GM15510 (cell line): ENCODE results near the gene STK10.

Experiments
- POLR2A ChIP-seq: IDR thresholded peaks from 3 replicates; pipeline ENCODE4 v1.6.1; 2011; ENCODE audit warnings: borderline replicate concordance; ENCODE audit not compliant: insufficient read length; ENCODE audit errors: extremely low read depth

STK10 gene

DNA sequence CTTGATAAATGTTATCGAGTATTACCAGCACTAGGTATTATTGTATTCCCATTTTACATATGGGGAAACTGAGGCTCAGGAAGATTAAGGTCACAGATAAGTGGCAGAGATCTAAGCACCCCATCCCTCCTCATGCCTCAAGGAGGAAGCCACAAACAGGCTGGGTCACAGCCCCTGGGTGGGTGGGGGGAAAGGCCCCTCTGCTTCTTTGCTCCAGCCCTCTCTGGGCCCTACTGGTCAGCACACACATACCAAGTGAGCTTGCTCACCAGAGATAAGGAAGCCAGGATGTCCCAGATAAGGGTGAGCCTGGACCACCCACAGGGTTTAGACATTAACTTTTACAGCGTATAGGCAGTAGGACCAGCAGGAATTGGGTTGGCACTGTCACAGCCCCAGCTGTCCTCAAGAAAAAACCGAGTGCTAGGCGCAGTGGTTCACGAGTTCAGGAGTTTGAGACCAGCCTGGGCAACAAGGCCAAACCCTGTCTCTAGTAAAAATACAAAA, 45.3 kb downstream of the STK10 start:
- TF ChIP-seq POLR2A, result no peak

DNA sequence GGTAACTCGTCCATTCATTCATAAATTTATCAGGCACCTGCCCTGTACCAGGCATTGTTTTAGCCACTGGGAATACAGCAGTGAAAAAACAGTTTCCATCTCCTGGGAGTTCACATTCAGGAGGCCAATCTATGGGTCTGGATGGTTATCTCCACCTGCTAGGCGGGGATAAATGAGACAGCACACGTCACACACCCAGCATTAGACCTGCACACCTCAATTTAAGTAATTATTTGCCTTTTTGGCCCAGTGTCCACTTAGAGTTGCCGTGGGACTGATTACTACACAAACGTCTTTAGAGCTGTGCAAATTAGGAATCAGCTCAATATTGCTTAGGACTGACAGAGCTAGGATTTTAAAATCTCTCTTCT, 46.1 kb downstream of the STK10 start:
- TF ChIP-seq POLR2A, result no peak

DNA sequence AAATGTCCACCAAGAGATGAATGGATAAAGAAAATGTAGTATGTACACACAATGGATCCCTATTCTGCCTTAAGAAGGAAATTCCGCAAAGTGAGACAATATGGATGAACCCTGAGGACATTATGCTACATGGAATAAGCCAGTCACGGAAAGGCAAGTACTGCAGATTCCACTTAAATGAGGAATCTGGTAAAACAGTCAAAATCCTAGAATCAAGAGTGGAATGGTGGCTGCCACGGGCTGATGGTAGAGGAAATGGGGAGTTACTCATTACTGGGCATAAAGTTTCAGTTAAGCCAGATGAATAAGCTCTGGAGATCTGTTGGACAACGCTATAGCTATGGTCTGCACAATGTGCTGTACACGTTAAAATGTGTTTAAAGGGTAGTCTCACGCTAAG, 47.2 kb downstream of the STK10 start:
- no peak for TF ChIP-seq POLR2A

DNA sequence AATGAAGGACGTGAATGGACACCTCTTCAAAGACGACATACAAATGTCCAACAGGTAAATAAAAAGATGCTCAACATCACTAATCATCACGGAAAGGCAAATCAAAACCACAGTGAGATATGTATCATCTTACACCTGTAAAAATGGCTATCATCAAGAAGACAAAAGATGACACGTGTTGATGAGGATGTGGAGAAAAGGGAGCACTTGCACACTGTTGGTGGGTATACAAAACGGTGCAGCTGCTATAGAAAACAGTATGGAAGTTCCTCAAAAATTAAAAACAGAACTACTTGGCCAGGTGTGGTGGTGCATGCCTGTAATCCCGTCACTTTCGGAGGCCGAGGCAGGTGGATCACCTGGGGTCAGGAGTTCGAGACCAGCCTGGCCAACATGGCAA, 47.9 kb downstream of the STK10 start:
- no peak for TF ChIP-seq POLR2A

DNA sequence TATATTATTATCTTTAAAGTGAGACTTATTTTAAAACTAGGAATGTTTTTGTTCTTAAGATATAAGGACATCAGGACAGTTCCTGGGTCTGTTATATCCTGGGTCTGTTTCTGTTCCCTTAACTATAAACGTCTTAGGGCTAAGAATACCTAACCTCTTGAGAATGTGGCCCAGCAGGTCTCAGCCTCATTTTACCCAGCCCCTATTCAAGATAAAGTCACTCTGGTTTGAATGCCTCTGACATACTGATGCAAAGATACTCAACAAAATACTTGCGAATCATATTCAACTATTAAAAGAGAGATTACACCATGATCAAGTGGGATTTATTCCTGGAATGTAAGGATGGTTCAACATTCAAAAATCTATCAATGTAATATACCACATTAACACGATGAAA, 51.0 kb downstream of the STK10 start:
- TF ChIP-seq POLR2A, result no peak

DNA sequence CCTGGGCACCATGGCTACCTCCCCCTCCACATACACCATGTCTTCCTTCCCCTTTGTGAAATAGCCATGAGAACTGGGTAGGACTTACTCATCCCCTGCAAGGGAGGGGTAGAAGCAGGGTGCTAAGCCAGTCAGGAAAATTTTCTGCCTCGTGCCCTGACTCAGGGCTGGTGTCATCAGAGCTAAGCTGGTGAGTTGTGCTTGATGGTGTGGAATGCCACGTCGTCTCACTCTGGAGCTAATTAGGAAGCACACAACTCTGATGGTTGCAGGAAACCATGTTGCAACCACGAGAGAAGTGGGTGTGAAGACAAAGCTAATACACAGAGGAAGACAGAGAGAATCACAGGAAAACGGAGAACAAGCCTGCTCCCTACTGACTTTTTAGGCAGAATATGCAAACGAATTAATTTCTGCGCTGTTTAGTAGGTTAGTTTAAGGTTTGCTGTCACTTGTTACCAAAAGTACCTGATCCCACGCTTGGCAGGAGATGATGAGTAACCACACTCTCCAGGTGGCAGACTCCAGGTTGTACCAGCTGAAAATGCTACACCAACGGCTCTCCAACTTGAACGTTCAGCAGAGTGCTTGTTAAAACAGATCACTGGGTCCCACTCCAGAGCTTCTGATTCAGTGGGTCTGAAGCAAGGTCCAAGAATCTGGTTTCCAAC, 54.5 kb downstream of the STK10 start:
- TF ChIP-seq POLR2A, result no peak

DNA sequence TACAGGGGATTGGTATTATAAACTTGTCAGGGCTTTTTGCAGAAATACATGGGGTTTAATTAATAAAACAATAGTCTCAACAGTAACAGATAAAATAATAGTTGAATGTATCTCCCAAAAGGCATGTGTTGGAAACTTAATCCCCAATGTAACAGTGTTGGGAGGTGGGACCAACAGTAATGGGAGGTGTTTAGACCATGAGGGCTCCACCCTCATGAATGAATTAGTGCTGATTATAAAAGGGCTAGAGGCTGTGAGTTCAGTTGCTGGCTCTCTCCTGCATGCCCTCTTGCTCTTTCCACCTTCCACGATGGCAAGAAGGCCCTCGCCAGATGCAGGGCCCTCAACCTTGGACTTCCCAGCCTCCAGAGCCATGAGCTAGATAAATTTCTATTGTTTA, 56.3 kb downstream of the STK10 start:
- no peak for TF ChIP-seq POLR2A

DNA sequence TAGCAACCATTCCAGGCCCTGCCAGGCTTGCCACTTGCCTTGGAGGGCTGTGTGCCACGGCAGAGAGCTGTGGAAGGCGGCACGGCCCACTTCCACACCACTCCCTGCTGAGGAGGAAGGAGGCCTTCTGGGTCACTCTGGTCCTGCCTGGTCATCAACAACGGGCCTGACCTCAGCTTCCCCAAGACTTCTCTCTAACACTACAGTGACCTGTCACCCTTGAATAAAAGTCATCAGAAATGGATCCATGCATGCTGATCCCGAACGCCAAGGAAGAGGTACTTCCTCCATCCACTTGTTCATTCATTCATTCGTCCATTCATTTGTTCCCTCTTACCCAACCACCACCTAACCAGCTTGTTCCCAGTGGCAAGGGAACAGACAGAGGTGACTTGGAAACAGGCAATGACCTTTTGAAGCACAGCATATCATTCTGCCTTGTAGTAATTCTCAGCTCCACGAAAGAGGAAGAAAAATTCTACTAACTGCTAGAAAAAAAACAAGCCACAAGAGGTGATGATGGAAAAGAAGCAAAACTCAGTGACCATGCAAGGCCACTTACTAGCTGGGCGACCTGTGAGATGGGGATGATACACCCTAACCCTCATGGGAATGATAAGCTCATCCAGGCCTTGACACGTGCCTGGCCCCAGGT, 58.6 kb downstream of the STK10 start:
- no peak for TF ChIP-seq POLR2A

DNA sequence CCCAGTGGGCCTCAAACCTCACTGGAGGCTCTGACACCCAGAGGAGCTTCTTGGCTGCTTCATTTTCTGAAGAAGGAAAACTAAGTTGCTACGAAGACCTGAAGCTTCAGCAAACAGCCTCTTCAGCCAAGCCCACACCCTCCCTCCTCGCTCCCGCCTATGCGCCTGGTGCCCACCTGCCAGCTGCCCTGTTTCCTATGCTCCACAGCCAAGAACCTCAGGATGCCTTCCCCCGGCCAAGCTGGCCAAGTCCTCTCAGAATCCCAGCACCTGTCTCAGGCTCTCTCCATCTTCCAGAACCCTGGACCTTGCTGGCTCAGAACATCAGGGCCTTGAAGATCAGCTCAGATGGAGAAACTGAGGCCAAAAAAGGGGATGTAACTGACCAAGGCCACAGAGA, 60.4 kb downstream of the STK10 start:
- TF ChIP-seq POLR2A, result no peak

DNA sequence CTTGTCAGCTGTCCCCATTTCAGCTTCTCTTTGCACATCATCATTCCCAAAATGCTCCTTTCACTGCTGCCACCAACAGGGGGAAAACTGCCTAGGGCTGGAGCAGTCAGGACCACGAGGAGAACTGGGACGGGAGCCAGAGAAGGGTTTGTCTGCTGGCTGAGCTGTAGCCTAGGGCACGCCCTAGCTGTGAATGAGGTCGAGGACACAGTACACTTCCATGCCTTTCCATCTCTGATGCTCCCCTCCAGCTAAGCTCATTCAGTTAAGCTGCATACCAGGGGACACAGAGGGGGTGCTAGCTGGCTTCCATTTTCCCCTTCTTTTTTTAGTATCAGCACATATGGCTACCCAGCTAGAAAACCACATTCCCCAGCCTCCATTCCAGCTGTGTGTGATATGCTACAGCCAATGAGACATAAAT, 64.7 kb downstream of the STK10 start:
- no peak for TF ChIP-seq POLR2A

DNA sequence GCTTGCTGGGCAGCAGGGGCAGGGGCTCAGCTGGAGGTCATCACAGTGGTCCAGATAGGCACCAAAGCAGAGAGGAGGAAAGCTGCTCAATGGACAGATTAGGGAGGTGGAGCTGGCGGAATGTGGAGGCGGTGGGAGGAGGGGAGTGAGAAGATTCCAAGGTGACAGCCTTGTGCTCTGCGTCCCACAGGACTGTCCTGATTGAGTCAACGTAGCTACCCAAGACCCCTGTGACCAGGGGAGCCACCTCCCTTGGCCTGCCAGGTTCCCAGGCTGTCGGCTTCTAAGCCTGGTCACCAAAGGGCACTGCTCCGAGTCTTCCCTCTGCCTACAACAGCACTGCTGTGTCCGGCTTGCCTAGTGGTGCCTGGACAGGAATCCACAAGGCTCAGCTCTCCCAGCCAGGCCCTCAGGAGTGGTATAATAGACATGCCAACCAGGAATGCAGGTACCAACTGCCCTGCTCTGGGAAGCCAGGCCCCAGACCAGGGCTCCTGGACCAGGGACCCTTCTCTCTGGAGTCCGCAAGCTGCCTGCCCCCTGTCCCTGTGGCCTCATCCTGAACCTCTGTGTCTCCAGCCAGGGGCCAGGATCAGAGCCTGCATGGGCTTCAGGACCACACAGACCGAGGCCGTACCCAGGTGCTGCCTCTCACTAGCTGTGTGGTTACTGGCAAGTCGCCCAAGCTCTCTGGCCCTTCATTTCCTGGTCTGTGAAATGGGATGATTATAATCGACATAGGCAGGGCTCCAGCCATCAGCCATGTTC, 67.9 kb downstream of the STK10 start:
- TF ChIP-seq POLR2A, result no peak

DNA sequence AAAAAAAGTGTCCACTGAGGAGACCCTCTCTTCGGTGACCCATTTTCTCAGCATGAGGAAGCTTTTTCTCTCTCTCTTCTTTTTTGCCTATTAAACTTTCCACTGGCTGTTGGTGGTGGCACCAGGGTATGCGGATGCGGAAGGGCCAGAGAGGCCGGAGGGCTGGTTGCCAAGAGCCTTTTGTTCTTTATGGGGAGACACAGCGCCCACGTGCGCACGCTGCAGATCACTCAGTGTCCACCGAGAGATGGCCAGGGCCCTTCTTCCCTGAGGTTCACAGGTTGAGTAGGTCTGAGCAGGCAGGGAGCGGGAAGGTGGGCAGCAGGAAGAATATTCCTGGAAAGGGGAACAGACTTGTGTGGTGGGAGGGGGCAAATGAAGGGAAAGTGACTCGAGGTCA, 69.1 kb downstream of the STK10 start:
- TF ChIP-seq POLR2A, result no peak

DNA sequence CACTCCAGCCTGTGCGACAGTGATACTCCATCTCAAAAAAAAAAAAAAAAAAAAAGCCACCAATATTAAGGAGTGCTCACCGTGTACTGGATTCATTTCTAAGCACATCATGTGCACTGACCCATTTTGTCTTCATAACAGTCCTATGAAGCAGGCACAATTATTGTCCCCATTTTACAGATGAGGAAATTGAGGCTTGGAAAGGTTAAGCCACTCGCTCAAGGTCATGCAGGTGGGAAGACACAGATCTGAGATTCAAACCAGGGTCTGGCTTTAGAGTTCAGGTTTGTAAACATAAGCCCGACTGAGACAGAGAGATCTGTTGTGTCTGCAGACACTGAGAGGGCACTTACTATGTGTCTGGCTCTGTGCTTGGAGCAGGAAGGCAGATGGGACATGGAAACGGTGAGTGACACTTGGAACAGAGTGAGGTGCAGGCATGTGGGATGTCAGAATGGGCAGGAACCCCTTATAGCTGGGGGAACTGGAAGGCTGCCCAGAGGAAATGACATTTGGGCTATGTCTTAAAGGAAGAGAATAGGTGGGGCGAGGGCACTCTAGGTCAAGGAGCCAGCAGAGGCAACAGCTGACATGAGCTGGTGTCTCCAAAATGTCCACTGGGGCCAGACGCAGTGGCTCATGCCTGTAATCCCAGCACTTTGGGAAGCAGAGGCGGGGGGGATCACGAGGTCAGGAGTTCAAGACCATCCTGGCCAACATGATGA, 69.9 kb downstream of the STK10 start:
- TF ChIP-seq POLR2A, result no peak

DNA sequence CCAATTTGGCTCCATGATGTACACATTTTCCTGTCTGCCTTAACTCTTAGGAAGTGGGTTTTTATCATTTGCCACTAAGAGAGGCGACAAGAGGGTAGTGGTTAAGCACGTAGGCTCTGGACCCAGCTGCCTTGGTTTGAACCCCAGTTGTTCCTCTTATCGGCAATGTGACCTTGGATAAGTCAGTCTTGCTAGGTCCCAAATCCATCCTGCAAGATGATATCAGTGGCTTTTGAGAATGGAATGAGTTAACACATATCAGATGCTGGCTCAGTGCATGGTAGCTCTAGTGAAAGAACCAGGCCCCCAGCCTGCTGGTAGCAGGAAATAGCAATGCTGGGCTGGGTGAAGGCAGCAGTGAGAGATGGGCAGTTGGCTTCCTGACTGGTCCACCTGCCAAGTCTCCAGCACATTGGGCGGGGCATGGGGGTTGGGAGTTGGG, 72.5 kb downstream of the STK10 start:
- no peak for TF ChIP-seq POLR2A

DNA sequence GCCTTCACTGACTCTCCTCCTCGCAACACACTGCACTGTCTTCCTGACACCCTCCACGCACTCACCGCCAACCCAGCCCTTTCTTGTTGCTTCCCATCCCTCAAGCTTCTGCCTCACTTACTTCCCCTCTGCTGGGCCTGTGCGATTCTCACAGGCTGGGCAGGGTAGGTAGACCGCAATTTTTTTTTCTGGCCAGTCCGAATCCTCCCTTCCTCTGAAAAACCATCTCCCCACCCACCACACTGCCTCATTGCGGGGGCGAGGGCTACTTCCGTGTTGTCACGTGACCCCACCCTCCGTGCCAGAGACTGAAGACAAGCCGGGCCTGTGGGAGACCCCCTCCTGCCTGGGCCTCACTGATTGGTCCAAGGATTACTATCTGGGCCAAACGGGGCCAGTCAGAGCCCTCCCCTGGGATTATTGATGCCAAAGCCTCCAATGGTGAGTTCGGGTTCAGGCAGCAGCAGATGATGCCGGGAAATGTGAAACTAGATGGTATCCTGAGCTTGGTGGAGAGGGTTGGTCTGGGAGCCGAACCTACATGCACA, 73.1 kb downstream of the STK10 start:
- peak; percentile 55 for TF ChIP-seq POLR2A
